NCI-H2081 (cell line): ENCODE results near the gene PTPN23.
"Not testable (repeated sequence)": the region's sequence is repeated elsewhere in the genome, so short reads cannot be mapped to it uniquely, and the experiment has no call there.

Source experiments
- DNase-seq, 2 experiments: peaks; one replicate each; lab custom pipeline; 2025; lab: John Stamatoyannopoulos, UW

The PTPN23 gene

GRCh38 chr3:47452453-47453215 is 71.8 kb downstream of the PTPN23 start:
- DNase-seq: no peak

GRCh38 chr3:47455806-47456452 is 75.1 kb downstream of the PTPN23 start:
- no peak for DNase-seq

- DNase-seq: no peak
Measured at GRCh38 chr3:47456984-47457383, 76.2 kb downstream of the PTPN23 start.

GRCh38 chr3:47459534-47460085 is 78.8 kb downstream of the PTPN23 start:
- DNase-seq: not testable (repeated sequence)
